Dermis blood vessel endothelial cell (primary cell): ENCODE measurements around the gene AMPD3. TPM values are rescaled to one million over a fixed set of nuclear protein-coding genes. Genes with fewer than 3 reads are reported as not detected.
A peak's percentile ranks its signal among the peaks of the same experiment; 100 is the strongest.
"Not testable (repeated sequence)": the region's sequence is repeated elsewhere in the genome, so short reads cannot be mapped to it uniquely, and the experiment has no call there.

ENCODE experiments used
- DNase-seq: peaks from one replicate; pipeline ENCODE4 v3.0.0; 2010
- total RNA-seq: library from RNA; depleted of rRNA; stranded (reverse); fragments of >200 nt; gene quantifications from 2 replicates; pipeline ENCODE4 v1.2.3, GENCODE V29; 2014

The AMPD3 gene
- total RNA-seq: 1.0 and 2.3 TPM in 2 replicates

- DNase-seq: peak; percentile 24
Measured at GRCh38 chr11:10454878-10455631, at the start of gene AMPD3. Gene AMPD3 (plus strand): TSS chr11:10455264. CDS start chr11:10461520, 6,256 bp downstream.

- peak; percentile 94 for DNase-seq
Measured at GRCh38 chr11:10405865-10406592, 49.0 kb upstream of the AMPD3 start.

GRCh38 chr11:10407055-10407454 lies 48.0 kb upstream of the AMPD3 start:
- peak; percentile 57 for DNase-seq

- no peak for DNase-seq
Measured at GRCh38 chr11:10407749-10408685, 47.0 kb upstream of the AMPD3 start.

GRCh38 chr11:10409207-10409661 lies 45.8 kb upstream of the AMPD3 start:
- no peak for DNase-seq

GRCh38 chr11:10410106-10410843 lies 44.8 kb upstream of the AMPD3 start:
- no peak for DNase-seq

- no peak for DNase-seq
Measured at GRCh38 chr11:10410844-10411200, 44.2 kb upstream of the AMPD3 start.

DNA sequence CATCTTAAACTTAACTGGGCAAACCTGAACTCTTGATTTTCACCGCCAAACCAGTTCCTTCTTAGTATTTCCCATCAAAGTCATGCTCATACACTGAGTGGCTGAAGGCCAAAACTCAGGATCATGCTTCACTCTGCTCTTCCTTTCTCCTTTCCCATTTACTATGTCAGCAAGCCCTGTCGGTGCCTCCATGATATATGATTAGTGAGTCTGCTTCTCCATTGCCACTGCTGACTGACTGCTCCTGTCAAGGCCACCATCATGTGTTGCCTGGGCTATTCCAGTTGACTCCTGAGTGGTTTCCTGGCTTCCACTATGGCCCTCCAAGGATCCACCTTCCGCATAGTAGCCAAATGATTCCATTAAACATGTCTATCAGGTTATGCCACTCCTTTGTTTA lies 42.8 kb upstream of the AMPD3 start:
- DNase-seq: no peak

DNA sequence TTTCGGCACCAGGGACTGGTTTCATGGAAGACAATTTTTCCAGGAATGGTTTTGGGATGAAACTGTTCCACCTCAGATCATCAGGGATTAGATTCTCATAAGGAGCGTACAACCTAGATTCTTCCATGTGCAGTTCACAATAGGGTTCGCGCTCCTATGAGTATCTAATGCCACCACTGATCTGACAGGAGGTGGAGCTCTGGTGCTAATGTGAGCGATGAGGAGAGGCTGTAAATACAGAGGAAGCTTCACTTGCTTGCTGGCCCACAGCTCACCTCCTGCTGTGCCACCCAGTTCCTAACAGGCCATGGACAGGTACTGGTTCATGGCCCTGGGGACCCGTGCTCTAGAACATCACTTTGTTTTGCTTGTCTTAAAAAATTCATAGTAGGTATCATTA lies 41.8 kb upstream of the AMPD3 start:
- peak; percentile 70 for DNase-seq

GRCh38 chr11:10414181-10414580 lies 40.9 kb upstream of the AMPD3 start:
- DNase-seq: no peak

GRCh38 chr11:10414659-10415058 lies 40.4 kb upstream of the AMPD3 start:
- peak; percentile 54 for DNase-seq

- no peak for DNase-seq
Measured at GRCh38 chr11:10415817-10416392, 39.2 kb upstream of the AMPD3 start.

DNA sequence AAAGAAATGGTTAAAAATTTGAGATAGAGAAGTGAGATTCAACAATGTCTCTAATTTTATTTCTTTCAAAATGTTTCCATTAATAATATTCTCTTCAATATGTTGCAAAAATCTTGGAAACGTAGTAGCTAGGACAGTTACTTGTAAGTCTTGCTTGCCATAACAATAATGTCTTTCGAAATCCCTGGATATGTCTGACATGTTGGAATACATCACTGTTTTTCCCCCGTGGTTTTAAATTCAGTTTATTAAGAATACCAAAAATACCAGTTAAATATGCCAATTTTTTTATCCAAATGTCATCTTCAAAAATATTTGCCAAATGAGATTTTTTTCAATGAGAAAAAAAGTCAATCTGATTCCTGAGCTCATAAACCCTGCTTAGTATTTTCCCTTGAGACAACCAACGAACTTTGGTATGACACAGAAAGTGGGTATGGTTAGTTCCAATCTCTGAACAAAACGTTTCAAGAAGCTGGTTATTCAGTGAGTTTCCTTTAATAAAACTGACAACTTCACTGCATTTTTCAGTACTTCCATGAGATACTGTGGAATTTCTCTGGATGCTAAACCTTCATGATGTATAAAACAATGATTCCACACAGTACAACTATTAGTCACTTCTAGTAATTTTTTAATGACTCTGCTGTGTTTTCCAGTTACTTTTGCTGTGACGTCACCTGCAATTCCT lies 36.7 kb upstream of the AMPD3 start:
- no peak for DNase-seq

DNA sequence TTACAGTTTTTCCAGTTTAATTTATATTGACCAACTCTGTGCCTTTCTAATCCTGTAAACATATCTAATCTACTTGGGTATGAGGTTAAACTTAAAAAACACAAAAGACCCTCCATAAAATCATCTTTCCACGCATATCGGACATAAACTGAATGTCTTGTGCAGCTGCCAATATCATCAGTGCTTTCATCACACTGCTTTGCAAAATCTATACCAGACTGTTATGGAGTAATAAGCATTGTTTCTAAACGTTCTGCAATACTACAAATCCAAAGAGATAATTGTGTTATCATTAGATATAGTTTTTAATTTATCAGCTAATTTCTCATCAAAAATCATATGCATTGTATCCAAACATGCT lies 36.1 kb upstream of the AMPD3 start:
- no peak for DNase-seq

DNA sequence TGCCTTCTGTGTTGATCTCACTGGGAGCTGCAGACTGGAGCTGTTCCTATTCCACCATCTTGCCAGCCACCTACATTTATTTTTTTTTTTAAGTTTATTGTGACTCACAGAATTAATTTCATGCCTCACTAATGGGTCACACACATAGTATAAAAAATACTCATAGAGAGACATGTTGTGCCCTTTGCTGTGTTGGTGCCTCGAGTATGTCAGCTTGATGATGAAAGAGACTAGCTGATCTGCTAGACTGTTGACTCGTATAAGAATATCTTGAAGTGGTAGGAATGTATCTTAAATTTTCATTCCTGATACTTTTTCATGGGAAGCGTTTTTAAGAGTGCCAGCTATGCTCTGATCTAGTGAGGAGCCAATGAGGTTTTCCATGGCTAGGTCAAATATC lies 28.6 kb upstream of the AMPD3 start:
- no peak for DNase-seq

- DNase-seq: no peak
Measured at GRCh38 chr11:10428453-10428852, 26.6 kb upstream of the AMPD3 start.

GRCh38 chr11:10429526-10429925 lies 25.5 kb upstream of the AMPD3 start:
- no peak for DNase-seq

DNA sequence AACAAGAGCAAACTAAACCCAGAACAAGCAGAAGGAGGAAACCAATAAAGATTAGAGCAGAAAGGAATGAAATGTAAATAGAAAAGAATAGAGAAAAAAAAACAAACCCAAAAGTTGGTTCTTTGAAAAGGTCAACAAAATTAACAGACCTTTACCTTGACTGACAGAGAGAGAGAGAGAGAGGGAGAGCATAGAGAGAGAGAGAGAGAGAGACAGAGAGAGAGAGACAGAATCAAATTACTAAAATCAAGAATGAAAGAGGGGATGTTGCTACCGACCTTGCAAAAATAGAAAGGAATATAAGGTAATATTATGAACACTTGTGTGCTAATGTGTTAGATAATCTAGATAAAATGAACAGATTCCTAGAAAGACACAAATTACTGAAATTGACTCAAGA lies 22.6 kb upstream of the AMPD3 start:
- DNase-seq: no peak

GRCh38 chr11:10432971-10433370 lies 22.1 kb upstream of the AMPD3 start:
- no peak for DNase-seq

- no peak for DNase-seq
Measured at GRCh38 chr11:10436224-10436623, 18.8 kb upstream of the AMPD3 start.

- DNase-seq: not testable (repeated sequence)
Measured at GRCh38 chr11:10436683-10437082, 18.4 kb upstream of the AMPD3 start.
